ENCODE data around the gene RTEL1. TPM values are rescaled to one million over a fixed set of nuclear protein-coding genes. Genes with fewer than 3 reads are reported as not detected.
A peak's percentile ranks its signal among the peaks of the same experiment; 100 is the strongest.

RTEL1 gene
- total RNA-seq, 1 donor from 2014 or later: 13.8 TPM

DNA sequence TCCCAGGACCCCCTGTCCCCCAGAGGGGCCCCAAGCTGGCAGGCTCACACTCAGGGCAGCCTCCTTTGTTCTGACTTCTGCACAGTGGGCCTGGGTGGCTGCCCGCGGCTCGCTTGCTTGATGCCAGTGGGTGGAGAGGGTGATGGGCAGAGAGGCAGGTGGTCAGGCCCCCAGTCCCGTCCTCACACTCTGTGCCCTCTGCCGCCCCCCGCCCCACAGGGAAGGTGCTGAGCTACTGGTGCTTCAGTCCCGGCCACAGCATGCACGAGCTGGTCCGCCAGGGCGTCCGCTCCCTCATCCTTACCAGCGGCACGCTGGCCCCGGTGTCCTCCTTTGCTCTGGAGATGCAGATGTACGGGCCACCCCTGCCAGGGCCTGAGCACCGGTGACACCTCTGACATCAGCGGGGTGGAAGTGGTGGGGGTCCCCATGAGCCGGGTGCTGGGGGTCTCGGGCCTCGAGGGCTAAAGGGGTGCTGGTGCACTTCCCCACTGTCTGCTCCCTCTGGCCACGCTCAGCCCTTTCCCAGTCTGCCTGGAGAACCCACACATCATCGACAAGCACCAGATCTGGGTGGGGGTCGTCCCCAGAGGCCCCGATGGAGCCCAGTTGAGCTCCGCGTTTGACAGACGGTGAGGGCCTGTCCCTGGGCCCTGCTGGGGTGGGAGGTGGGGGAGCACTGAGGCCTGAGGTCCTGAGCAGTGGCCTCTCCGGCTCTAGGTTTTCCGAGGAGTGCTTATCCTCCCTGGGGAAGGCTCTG is 29.5 kb downstream of the RTEL1 start:
- ATAC-seq: no peak
- DNase-seq (ENCODE audit: low spot score): no peak

DNA sequence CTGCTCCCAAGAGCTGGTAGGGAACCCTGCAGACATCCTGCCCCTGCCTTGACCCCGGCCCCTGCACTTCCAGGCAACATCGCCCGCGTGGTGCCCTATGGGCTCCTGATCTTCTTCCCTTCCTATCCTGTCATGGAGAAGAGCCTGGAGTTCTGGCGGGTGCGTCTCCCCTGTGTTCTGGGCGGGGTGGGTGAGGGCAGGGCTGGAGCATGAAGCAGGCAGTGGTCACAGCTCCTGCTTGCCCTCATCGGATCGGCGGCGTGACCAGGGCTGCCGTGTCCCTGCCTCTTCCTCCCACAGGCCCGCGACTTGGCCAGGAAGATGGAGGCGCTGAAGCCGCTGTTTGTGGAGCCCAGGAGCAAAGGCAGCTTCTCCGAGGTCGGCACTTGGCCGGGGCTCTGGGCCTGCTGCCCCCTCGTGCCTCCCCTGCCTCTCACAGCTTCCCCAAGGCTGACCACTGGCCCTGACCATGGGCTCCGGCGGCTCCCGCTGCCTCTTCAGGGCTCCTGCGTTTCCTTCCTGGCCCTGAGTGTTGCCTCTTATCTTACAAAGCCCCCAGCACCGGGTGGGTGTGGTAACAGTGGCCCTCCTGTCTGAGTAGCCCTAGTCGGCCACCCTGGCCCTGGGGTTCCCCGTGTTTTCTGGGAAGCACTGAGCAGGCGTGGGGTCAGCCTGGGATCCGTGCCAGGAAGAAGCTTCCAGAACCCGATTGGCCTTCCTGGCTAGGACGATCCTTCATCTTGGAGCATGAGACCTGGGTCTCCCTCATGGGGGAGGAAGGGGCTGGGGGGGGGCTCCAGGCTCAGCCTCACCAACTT is 30.3 kb downstream of the RTEL1 start:
- DNase-seq (ENCODE audit: low spot score): no peak

DNA sequence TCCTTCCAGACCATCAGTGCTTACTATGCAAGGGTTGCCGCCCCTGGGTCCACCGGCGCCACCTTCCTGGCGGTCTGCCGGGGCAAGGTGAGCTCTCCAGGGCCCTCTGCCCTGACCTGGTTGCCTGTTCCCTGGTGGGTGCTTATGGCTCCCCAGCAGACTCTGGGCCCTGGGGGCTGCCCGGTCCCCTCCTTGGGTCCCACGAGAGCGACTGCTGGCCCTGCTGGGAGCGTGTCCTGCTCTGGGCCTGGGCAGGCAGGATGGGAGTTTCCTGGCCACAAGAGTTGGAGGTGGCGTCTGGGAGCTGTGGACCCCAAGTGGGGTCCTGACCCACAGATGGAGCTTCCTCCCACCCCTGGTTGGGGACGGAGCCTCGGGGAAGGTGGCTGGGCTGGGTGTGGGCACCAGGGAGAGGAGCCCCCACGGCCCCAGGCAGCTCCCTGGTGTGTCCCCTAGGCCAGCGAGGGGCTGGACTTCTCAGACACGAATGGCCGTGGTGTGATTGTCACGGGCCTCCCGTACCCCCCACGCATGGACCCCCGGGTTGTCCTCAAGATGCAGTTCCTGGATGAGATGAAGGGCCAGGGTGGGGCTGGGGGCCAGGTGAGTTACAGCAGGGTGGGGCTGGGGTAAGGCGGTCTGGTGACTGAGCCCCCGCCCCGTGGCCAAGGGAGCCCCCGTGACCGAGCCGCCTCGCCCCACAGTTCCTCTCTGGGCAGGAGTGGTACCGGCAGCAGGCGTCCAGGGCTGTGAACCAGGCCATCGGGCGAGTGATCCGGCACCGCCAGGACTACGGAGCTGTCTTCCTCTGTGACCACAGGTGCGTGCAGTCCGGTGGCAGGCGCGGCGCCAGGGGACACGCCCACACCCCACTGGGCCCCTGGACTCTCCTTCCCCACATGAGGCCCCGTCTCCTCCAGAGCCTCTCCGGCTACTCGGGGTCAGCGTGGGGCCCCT is 31.2 kb downstream of the RTEL1 start:
- no peak for DNase-seq (ENCODE audit: low spot score)

More for the DNA sequence above, 30.3 kb downstream of the RTEL1 start:
- no peak for ATAC-seq

DNA sequence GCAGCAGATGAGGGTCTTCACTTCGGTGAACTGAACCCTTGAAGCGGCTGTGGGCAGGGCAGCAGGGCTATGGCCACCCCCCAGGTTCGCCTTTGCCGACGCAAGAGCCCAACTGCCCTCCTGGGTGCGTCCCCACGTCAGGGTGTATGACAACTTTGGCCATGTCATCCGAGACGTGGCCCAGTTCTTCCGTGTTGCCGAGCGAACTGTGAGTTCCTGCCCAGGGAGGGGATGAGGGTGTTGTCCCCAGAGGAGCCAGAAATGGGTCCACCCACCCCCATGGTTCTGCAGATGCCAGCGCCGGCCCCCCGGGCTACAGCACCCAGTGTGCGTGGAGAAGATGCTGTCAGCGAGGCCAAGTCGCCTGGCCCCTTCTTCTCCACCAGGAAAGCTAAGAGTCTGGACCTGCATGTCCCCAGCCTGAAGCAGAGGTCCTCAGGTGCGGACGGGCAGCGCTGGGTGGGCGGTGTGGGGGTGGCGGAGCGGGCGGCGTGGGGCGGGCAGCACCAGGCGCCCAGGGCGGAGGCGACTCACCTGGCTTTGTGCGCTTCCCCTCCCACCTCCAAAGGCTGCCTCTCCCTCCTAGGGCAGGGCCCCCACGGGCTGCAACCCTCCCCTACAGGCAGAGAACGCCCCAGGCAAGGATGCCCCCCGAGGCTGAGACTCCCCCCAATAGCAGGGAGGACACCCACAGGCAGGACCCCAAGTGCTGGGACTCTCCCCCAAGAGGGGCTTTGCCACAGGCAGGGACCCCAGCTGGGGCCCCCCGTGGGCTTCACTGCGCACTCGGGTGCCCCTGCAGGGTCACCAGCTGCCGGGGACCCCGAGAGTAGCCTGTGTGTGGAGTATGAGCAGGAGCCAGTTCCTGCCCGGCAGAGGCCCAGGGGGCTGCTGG is 32.1 kb downstream of the RTEL1 start:
- ATAC-seq (no peak), DNase-seq (ENCODE audit: low spot score) (no peak)

More for the DNA sequence above, 31.2 kb downstream of the RTEL1 start:
- no peak for ATAC-seq

DNA sequence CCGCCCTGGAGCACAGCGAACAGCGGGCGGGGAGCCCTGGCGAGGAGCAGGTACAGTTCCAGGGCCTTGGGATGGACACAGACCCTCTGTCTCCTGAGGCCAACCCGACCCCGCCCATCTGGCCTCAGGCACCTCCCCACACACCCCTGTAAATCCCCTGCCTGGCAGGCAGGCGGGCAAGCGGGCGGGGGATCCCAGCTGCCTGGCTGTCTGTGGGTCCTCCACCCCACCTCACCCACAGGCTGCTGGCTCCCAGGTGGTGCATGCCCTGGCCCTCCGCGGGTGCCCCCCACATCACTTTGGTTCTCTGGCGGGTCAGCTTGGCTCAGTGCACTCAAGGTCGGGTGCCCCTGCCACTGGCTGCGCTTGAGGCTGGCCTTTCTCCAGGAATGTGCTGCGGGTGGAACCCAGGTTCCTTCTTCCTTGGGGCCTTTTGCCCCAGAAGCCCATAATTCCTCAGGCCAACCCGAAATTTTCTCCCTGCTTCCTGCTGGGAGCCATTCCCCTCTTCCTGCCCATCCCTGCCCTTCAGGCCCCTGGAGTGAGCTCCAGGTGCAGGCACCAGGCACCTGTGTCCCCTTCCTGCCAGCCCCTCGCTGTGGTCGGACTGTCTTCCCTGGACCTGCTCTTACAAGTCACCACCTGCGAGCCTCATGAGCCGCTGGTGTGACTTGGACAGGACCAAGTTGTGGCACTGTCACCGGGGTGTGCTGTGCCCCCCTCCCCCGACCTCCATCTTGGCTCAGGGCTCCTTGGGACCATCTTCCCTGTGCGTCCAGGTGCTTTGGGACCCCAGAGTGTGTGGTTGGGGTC is 33.0 kb downstream of the RTEL1 start:
- DNase-seq (ENCODE audit: low spot score): no peak
- no peak for ATAC-seq

DNA sequence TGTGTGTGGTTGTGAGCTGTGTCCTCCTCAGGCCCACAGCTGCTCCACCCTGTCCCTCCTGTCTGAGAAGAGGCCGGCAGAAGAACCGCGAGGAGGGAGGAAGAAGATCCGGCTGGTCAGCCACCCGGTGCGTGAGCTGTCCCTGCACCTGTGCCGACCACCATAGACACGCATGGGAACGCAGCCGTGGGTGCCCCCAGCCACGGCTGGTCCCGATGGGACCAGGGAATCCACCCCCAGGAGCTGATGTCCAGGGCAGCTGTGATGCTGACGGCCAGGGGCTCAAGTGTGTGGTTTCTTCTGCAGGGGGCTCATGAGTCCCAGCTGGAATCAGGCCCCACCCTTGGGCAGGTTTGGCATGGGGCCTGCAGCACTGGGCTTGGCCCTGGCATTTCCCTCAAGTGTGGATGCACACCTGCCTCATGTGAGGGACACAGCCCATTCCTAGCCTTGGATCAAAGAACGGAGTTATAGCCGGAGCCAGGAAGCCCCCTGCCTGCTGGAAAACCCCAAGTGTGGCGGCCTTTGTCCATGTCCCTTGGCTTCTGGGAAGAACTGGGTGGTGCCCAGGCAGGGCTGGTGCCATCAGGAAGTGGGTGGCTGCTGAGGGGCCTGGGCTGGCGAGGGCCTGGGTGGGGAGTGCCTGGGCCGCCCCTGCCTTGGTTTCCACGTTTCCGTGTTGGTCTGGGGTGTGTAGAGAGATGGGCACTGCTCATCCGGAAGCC is 33.8 kb downstream of the RTEL1 start:
- ATAC-seq (no peak), DNase-seq (ENCODE audit: low spot score) (no peak)

DNA sequence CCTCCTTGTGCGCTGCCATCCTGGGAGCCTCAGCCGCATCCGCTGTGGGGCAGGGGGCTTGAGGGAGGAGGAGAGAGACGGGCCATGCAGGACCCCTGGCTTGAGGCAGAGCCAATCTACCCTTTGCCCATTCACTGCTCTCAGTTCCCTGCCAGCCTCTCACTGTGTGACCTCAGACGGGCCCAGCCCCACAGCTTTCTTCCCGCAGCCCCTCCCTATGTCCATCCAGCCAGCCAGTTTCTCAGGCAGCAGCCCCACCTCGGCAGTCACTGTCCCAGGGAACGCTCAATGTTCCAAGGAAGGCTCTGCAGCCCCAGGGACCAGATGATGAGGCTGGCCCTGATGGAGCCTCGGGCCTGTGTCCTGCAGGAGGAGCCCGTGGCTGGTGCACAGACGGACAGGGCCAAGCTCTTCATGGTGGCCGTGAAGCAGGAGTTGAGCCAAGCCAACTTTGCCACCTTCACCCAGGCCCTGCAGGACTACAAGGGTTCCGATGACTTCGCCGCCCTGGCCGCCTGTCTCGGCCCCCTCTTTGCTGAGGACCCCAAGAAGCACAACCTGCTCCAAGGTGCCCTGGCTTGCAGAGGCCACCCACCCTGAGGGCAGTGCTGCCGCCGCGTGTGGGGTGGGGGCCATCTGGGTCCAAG is 34.4 kb downstream of the RTEL1 start:
- no peak for DNase-seq (ENCODE audit: low spot score)
- peak; percentile 3 for ATAC-seq

DNA sequence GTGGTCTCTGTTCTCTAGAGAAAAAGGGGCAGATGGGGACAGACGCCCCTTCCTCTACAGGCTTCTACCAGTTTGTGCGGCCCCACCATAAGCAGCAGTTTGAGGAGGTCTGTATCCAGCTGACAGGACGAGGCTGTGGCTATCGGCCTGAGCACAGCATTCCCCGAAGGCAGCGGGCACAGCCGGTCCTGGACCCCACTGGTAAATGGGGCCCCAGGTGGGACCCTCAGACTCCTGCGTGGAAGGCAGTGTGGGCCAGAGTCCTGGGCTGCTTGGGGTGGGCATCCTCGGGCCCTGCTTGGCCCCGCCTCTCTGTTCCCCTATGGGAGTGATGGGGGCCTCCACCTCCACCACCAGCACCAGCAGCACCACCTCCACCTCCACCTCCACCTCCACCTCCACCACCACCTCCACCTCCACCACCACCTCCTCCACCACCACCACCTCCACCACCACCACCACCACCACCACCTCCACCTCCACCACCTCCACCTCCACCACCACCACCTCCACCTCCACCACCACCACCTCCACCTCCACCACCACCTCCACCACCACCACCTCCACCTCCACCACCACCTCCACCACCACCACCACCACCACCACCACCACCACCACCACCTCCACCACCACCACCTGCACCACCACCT is 35.1 kb downstream of the RTEL1 start:
- DNase-seq (ENCODE audit: low spot score): no peak

DNA sequence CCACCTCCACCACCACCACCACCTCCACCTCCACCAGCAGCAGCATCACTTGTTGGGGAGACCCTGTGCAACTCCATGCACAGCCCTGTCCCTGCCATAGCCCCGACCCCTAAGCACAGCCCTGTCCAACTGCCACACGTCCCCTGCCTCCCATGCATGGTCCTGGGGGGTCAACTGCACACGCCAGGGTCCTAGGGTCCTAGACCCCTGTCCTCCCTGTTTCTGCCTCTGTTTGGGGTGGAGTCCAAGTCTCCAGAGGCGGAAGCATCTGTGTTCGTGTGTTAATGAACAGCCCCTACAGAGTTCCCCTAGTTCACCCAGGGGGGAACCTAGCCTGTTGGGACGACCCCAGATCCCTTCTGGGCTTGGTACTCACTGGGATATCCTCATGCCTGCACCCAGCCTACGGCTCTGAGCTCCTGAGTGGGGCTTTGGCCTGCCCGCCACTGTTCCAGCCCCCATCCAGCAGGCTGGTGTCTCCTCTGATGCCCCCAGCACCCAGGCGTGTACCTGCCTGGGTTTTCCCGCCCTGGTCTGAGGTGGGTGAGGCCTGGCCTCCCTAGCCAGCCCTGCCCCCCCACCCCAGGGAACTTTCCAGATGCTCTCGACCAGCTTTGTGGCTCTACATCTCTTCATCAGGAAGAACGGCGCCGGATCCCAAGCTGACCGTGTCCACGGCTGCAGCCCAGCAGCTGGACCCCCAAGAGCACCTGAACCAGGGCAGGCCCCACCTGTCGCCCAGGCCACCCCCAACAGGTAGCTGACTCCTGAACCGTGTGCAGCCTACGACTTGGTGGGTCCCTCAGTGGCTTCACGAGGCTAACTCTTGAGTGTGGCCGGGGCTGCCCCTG is 35.8 kb downstream of the RTEL1 start:
- DNase-seq (ENCODE audit: low spot score): no peak
- no peak for ATAC-seq

More for the DNA sequence above, 35.1 kb downstream of the RTEL1 start:
- ATAC-seq: no peak

DNA sequence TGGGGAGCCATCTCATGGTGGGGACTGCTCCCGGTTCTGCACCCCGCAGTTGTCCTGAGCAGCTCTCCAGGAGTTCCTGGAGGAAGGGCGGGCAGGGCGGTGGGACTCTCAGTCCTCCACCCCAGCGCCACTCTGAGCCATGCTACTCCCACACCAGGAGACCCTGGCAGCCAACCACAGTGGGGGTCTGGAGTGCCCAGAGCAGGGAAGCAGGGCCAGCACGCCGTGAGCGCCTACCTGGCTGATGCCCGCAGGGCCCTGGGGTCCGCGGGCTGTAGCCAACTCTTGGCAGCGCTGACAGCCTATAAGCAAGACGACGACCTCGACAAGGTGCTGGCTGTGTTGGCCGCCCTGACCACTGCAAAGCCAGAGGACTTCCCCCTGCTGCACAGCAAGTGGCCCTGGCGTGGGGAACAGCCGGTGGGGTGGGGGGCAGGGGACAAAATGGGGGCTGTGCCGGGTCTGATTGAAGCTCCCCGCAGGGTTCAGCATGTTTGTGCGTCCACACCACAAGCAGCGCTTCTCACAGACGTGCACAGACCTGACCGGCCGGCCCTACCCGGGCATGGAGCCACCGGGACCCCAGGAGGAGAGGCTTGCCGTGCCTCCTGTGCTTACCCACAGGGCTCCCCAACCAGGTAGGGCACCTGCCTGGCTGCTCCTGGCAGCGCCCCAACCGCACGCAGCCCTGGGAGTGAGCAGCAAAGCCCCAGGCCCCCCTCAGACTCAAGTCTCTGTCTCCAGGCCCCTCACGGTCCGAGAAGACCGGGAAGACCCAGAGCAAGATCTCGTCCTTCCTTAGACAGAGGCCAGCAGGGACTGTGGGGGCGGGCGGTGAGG is 36.7 kb downstream of the RTEL1 start:
- ATAC-seq (no peak), DNase-seq (ENCODE audit: low spot score) (no peak)

DNA sequence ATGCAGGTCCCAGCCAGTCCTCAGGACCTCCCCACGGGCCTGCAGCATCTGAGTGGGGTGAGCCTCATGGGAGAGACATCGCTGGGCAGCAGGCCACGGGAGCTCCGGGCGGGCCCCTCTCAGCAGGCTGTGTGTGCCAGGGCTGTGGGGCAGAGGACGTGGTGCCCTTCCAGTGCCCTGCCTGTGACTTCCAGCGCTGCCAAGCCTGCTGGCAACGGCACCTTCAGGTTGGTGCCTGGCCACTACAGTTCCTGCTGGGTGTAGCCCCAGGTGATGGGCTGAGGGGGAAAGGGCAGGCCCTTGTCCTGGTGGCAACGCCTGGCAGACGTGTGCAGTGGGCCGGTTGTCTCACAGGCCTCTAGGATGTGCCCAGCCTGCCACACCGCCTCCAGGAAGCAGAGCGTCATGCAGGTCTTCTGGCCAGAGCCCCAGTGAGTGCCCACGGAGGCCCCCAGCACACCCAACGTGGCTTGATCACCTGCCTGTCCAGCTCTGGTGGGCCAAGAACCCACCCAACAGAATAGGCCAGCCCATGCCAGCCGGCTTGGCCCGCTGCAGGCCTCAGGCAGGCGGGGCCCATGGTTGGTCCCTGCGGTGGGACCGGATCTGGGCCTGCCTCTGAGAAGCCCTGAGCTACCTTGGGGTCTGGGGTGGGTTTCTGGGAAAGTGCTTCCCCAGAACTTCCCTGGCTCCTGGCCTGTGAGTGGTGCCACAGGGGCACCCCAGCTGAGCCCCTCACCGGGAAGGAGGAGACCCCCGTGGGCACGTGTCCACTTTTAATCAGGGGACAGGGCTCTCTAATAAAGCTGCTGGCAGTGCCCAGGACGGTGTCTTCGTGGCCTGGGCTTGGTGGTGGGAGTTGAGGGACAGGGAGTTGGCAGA is 37.6 kb downstream of the RTEL1 start:
- ATAC-seq: peak; percentile 51

DNA sequence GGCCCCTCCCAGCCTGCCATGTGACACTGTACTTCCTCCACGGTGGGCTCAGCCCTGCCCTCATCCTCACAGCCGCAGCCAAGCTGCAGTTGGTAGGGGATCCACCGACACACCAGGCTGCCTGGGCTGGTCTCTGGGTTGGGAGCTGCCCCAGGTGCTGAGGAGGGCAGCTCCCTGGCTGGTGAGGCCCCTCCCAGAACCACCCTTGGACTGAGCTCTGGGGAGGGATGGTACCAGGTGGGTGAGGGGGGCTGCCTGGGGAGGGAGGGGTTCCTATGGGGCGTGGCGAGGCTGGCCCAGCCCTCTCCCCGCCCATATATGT is 38.2 kb downstream of the RTEL1 start:
- peak; percentile 48 for ATAC-seq
- peak; percentile 50 for DNase-seq (ENCODE audit: low spot score)

More for the DNA sequence above, 37.6 kb downstream of the RTEL1 start:
- DNase-seq (ENCODE audit: low spot score): peak; percentile 66

DNA sequence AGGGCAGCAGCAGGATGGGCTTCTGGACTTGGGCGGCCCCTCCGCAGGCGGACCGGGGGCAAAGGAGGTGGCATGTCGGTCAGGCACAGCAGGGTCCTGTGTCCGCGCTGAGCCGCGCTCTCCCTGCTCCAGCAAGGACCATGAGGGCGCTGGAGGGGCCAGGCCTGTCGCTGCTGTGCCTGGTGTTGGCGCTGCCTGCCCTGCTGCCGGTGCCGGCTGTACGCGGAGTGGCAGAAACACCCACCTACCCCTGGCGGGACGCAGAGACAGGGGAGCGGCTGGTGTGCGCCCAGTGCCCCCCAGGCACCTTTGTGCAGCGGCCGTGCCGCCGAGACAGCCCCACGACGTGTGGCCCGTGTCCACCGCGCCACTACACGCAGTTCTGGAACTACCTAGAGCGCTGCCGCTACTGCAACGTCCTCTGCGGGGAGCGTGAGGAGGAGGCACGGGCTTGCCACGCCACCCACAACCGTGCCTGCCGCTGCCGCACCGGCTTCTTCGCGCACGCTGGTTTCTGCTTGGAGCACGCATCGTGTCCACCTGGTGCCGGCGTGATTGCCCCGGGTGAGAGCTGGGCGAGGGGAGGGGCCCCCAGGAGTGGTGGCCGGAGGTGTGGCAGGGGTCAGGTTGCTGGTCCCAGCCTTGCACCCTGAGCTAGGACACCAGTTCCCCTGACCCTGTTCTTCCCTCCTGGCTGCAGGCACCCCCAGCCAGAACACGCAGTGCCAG is 38.7 kb downstream of the RTEL1 start, which contains the start of gene TNFRSF6B:
TSS of gene TNFRSF6B (plus strand) at position 25 of the 729 bp plus-strand sequence. CDS start at position 141, 116 bp downstream.
- peak; percentile 39 for ATAC-seq
- peak; percentile 51 for DNase-seq (ENCODE audit: low spot score)

DNA sequence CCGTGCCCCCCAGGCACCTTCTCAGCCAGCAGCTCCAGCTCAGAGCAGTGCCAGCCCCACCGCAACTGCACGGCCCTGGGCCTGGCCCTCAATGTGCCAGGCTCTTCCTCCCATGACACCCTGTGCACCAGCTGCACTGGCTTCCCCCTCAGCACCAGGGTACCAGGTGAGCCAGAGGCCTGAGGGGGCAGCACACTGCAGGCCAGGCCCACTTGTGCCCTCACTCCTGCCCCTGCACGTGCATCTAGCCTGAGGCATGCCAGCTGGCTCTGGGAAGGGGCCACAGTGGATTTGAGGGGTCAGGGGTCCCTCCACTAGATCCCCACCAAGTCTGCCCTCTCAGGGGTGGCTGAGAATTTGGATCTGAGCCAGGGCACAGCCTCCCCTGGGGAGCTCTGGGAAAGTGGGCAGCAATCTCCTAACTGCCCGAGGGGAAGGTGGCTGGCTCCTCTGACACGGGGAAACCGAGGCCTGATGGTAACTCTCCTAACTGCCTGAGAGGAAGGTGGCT is 39.3 kb downstream of the RTEL1 start:
- ATAC-seq: peak; percentile 8
- DNase-seq (ENCODE audit: low spot score): no peak

Measured in left lobe of liver (tissue), 2 donors.